Ishikawa (cell line): ENCODE data around the gene GRHL1.

Experiments used
- CEBPB ChIP-seq: IDR thresholded peaks from 2 replicates; pipeline ENCODE4 v1.6.1; 2012
- CREB1 ChIP-seq: IDR thresholded peaks from 2 replicates; pipeline ENCODE4 v1.6.1; 2012; ENCODE audit warnings: low read depth
- EGR1 ChIP-seq: IDR thresholded peaks from 2 replicates; pipeline ENCODE4 v1.6.1; 2012
- EP300 ChIP-seq: IDR thresholded peaks from 2 replicates; pipeline ENCODE4 v1.6.1; 2012; ENCODE audit warnings: borderline replicate concordance
- FOXM1 ChIP-seq: IDR thresholded peaks from 2 replicates; pipeline ENCODE4 v1.6.1; 2012; ENCODE audit warnings: low read depth, borderline replicate concordance
- NFIC ChIP-seq: IDR thresholded peaks from 2 replicates; pipeline ENCODE4 v1.6.1; 2012
- RAD21 ChIP-seq: IDR thresholded peaks from 2 replicates; pipeline ENCODE4 v1.6.1; 2012; ENCODE audit warnings: low read depth
- TAF1 ChIP-seq: IDR thresholded peaks from 2 replicates; pipeline ENCODE4 v1.6.1; 2012; ENCODE audit warnings: low read depth, mild to moderate bottlenecking
- TCF12 ChIP-seq: IDR thresholded peaks from 2 replicates; pipeline ENCODE4 v1.6.1; 2012; ENCODE audit warnings: low read depth
- TEAD4 ChIP-seq: IDR thresholded peaks from 2 replicates; pipeline ENCODE4 v1.6.1; 2012
- YY1 ChIP-seq: IDR thresholded peaks from 2 replicates; pipeline ENCODE4 v1.6.1; 2012; ENCODE audit warnings: low read depth
- ZBTB7A ChIP-seq: IDR thresholded peaks from 2 replicates; pipeline ENCODE4 v1.6.1; 2012; ENCODE audit warnings: low read depth
- TF ChIP-seq, protein P1 (sequence below): IDR thresholded peaks from 2 replicates; pipeline ENCODE4 v1.6.1; 2012
- TF ChIP-seq, protein P2 (sequence below): IDR thresholded peaks from 2 replicates; pipeline ENCODE4 v1.6.1; 2012
- TF ChIP-seq, protein P3 (sequence below): IDR thresholded peaks from 2 replicates; pipeline ENCODE4 v1.6.1; 2012; ENCODE audit warnings: low read depth, mild to moderate bottlenecking

The GRHL1 gene

DNA sequence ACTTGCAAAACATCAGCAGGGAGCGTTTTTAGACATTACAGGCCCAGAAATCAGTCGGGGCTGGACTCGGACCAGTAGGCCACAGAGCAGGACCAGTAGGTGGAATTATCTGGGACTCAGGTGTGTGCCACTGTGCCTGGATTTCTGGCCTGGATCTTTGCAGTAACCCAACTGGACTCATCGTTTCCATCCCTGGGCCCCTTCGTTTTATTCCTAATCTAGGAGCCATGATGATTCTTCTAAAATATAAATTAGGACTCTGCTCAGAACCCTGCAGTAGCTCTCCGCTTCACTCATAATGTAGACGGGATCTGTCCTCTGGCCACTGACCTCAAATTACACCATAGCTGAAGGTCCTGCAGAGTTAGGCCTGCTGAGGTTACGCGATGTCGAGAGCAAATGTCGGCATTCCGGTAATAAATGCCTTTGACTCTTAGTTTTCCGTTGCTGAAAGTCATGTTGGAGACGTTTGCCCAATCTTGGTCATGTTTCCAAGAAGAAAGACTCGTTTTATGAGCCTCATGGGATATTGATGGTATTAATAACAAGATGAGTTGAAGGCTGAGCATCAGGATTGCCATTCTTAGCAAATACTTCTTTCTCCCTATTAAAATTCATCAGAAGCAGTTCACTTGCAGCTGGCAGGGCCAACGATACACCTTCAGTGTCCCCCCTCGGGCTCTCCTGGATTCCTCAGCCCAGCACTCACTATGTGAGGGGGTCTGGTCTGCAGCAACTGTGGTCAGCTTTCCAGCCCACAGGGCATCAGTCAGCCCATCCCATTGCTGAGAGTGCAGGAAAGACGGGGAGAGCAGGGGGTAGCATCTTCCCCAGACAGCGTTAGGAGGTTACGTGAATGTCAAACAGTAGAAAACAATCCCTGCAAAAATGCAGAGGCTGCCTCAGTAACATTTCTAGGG is 52.0 kb downstream of the GRHL1 start:
- no peak for TF ChIP-seq ZBTB7A
- TF ChIP-seq YY1 = no peak
- no peak for TF ChIP-seq CEBPB
- TF ChIP-seq, protein P1, sequence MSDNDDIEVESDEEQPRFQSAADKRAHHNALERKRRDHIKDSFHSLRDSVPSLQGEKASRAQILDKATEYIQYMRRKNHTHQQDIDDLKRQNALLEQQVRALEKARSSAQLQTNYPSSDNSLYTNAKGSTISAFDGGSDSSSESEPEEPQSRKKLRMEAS = no peak
- no peak for TF ChIP-seq EGR1
- TF ChIP-seq, protein P2, sequence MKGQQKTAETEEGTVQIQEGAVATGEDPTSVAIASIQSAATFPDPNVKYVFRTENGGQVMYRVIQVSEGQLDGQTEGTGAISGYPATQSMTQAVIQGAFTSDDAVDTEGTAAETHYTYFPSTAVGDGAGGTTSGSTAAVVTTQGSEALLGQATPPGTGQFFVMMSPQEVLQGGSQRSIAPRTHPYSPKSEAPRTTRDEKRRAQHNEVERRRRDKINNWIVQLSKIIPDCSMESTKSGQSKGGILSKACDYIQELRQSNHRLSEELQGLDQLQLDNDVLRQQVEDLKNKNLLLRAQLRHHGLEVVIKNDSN = no peak
- no peak for TF ChIP-seq TCF12
- no peak for TF ChIP-seq NFIC
- no peak for TF ChIP-seq TEAD4
- no peak for TF ChIP-seq TAF1

DNA sequence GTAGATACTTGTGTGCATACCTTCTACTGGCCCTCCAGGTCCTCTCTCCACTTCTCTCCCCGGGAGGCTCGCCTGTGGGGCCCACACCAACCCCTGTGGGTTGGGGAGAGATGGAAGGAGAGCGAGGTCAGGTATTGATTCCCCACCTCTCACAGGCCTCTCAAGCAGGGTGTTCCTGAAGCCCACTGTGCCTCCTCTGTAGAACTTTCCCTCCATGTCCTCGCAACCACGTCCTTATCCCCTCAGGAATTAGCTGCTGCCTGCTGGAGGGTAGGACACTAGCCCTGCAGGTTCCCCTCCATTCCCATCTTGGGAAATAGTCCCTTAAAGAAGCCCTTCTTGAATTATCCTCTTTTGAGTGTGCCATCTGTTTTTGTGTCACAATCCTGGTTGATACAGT is 52.9 kb downstream of the GRHL1 start:
- TF ChIP-seq TAF1 (no peak), EGR1 (no peak), CREB1 (no peak), ZBTB7A (no peak), RAD21 (no peak), CEBPB (no peak)
- TF ChIP-seq, protein P2 = no peak
- TF ChIP-seq, protein P1 = no peak
- TF ChIP-seq, protein P3, sequence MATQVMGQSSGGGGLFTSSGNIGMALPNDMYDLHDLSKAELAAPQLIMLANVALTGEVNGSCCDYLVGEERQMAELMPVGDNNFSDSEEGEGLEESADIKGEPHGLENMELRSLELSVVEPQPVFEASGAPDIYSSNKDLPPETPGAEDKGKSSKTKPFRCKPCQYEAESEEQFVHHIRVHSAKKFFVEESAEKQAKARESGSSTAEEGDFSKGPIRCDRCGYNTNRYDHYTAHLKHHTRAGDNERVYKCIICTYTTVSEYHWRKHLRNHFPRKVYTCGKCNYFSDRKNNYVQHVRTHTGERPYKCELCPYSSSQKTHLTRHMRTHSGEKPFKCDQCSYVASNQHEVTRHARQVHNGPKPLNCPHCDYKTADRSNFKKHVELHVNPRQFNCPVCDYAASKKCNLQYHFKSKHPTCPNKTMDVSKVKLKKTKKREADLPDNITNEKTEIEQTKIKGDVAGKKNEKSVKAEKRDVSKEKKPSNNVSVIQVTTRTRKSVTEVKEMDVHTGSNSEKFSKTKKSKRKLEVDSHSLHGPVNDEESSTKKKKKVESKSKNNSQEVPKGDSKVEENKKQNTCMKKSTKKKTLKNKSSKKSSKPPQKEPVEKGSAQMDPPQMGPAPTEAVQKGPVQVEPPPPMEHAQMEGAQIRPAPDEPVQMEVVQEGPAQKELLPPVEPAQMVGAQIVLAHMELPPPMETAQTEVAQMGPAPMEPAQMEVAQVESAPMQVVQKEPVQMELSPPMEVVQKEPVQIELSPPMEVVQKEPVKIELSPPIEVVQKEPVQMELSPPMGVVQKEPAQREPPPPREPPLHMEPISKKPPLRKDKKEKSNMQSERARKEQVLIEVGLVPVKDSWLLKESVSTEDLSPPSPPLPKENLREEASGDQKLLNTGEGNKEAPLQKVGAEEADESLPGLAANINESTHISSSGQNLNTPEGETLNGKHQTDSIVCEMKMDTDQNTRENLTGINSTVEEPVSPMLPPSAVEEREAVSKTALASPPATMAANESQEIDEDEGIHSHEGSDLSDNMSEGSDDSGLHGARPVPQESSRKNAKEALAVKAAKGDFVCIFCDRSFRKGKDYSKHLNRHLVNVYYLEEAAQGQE = no peak

DNA sequence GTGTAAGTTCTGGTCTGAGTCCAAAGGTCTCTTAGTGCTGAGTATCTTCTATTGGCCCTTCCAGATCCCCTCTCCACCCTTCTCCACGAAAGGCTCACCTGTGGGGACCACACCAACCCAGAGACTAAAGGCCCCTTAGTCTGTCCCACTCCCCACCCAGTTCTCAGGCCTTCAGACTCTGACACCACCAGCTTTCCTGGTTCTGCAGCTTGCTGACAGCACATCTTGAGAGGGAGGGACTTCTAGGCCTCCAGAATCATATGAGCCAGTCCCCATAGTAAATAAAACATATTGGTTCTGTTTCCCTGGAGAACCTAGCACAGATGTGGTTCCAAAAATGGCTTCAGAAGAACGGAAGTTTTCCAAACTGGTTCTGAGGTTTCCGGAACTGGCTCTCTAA is 53.3 kb downstream of the GRHL1 start:
- TF ChIP-seq, protein P2 = no peak
- TF ChIP-seq NFIC (no peak), TAF1 (no peak), CREB1 (no peak), YY1 (no peak), ZBTB7A (no peak), FOXM1 (no peak), EGR1 (no peak), RAD21 (no peak), EP300 (no peak), TEAD4 (no peak), CEBPB (no peak), TCF12 (no peak)
- TF ChIP-seq, protein P3 = no peak
- TF ChIP-seq, protein P1 = no peak

DNA sequence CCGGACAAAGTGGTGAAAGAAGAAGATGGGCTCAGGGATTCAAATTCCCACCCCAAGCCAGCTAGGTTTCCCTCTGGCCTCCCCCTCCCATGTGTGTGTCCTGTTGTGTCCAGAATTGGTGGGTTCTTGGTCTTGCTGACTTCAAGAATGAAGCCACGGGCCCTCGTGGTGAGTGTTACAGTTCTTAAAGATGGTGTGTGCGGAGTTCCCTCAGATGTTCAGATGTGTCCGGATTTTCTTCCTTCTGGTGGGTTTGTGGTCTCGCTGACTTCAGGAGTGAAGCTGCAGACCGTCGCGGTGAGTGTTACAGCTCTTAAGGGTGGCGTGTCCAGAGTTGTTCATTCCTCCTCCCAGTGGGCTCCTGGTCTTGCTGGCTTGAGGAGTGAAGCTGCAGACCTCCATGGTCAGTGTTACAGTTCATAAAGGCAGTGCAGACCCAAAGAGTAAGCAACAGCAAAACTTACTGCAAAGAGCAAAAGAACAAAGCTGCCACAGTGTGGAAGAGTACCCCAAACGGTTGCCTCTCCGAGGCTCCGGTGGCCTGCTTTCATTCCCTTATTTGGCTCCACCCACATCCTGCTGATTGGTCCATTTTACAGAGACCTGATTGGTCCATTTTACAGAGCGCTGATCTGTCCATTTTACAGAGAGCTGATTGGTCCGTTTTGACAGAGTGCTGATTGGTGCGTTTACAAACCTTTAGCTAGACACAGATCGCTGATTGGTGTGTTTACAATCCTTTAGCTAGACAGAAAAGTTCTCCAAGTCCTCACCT is 54.2 kb downstream of the GRHL1 start:
- TF ChIP-seq, protein P1 = no peak
- TF ChIP-seq CREB1 = no peak
- no peak for TF ChIP-seq NFIC
- TF ChIP-seq FOXM1 = no peak
- TF ChIP-seq ZBTB7A = no peak
